ENCODE results near the gene CYP19A1. TPM values are rescaled to one million over a fixed set of nuclear protein-coding genes. Genes with fewer than 3 reads are reported as not detected.

The CYP19A1 gene
- total RNA-seq, 1 experiment from 2014 or later: not detected

DNA sequence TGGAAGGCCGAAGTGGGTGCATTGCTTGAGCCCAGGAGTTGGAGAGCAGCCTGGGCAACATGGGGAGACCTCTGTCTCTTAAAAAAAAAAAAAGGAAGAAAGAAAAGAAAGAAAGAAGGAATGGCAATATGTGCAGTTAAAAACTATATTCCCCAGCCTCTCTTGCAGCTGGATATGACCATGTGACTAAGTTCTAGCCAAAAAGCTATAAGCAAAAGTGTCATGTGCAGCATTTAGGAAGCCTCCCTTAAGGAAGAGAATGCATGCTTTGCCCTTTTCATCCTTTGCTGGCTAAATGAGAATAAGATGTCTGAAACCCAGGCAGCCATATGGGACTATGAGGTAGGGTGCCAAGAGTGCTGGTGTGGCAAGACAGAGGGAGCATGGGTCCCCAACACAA lies 21.8 kb downstream of the CYP19A1 start:
- ATAC-seq (no peak), DNase-seq (ENCODE audit: low read depth, low spot score) (no peak)
- H3K27ac ChIP-seq (ENCODE audit: low read depth, low read length): no peak overlapping the region
- CTCF ChIA-PET: no interaction called here
- no peaks in the 10 kb centered on the region for H3K9me3 ChIP-seq (ENCODE audit: control insufficient read depth in 1 of 2, insufficient read depth in 1 of 2, low read depth in 1 of 2, low read length in 2 of 2)
- POLR2A ChIA-PET: no interaction called here
- no TSS peak for BruUV-seq (replicated peaks)
- no peak overlapping the region for H3K4me2 ChIP-seq (ENCODE audit: low read length)
- H3K9me2 ChIP-seq (ENCODE audit: insufficient read depth): no peaks in the 10 kb centered on the region
- no peak overlapping the region for H3K4me3 ChIP-seq (replicated peaks in 1 of 2; ENCODE audit: low read depth in 1 of 2, low read length in 2 of 2)
- no peaks in the 10 kb centered on the region for H4K20me1 ChIP-seq (ENCODE audit: insufficient read depth)
- H3K79me2 ChIP-seq (ENCODE audit: insufficient read depth, low read length): no peaks in the 10 kb centered on the region
- no peak overlapping the region for H3K9ac ChIP-seq (ENCODE audit: low read length)
- no peaks in the 10 kb centered on the region for H3K27me3 ChIP-seq (ENCODE audit: insufficient read depth, low read length)
- no peak overlapping the region for H2AFZ ChIP-seq (ENCODE audit: low read depth, low read length, poor library complexity, severe bottlenecking)
- TF ChIP-seq YY1 (IDR thresholded peaks at IDR 0.05; ENCODE audit: extremely low read depth, insufficient replicate concordance, low read depth, low read length) (no peak), CEBPB (IDR thresholded peaks at IDR 0.05; ENCODE audit: low read depth) (no peak), SP1 (IDR thresholded peaks at IDR 0.05; ENCODE audit: low read depth) (no peak), EZH2 (IDR thresholded peaks at IDR 0.05) (no peak), CBX3 (IDR thresholded peaks at IDR 0.05; ENCODE audit: low read depth) (no peak)
- TF ChIP-seq, protein P1, sequence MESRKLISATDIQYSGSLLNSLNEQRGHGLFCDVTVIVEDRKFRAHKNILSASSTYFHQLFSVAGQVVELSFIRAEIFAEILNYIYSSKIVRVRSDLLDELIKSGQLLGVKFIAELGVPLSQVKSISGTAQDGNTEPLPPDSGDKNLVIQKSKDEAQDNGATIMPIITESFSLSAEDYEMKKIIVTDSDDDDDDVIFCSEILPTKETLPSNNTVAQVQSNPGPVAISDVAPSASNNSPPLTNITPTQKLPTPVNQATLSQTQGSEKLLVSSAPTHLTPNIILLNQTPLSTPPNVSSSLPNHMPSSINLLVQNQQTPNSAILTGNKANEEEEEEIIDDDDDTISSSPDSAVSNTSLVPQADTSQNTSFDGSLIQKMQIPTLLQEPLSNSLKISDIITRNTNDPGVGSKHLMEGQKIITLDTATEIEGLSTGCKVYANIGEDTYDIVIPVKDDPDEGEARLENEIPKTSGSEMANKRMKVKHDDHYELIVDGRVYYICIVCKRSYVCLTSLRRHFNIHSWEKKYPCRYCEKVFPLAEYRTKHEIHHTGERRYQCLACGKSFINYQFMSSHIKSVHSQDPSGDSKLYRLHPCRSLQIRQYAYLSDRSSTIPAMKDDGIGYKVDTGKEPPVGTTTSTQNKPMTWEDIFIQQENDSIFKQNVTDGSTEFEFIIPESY (IDR thresholded peaks at IDR 0.05; ENCODE audit: extremely low read depth, insufficient replicate concordance, low read length): no peak
- RAD21 ChIA-PET (ENCODE audit: low non-redundant PET in 1 of 2, low total read pairs in 2 of 2, uncharacterized antibody in 2 of 2, unreplicated experiment in 2 of 2): no interaction called here
- H3K4me1 ChIP-seq (ENCODE audit: control insufficient read depth in 1 of 2, insufficient read depth in 2 of 2, low read length in 2 of 2): peaks cover 7 to 11% of the 10 kb centered on the region in 2 experiments
- intact Hi-C loops (cut with micrococcal nuclease): no loop called here
- no peaks in the 10 kb centered on the region for H3K36me3 ChIP-seq (ENCODE audit: control insufficient read depth in 1 of 2, insufficient read depth in 2 of 2, low read length in 2 of 2)

DNA sequence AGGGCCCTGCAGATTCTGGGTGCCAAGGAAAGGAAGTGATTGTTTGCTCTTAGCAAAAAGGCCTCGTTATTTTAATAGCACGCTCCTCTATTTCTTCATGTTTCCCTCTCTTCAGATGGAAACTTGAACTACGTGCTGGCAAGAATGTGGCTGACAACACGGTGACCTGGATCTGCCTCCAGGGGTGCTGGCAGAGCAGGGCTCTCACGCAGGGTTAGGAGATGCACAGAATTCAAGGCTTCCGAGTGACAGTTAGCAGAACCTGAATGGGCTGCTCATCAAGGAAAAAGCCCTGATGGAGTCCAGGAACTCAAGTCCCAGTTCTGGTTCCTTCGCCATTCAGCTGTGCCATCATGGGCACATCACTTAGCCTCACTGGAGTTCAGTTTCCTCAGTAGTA lies 22.7 kb downstream of the CYP19A1 start:
- no peak for ATAC-seq

More for the DNA sequence above, 22.7 kb downstream of the CYP19A1 start:
- Histone ChIP-seq H3K4me2 (ENCODE audit: low read length) (no peak overlapping the region), H3K9me2 (ENCODE audit: insufficient read depth) (no peaks in the 10 kb centered on the region), H3K9ac (ENCODE audit: low read length) (no peak overlapping the region), H3K79me2 (ENCODE audit: insufficient read depth, low read length) (no peaks in the 10 kb centered on the region), H3K27ac (ENCODE audit: low read depth, low read length) (no peak overlapping the region), H3K4me1 (ENCODE audit: control insufficient read depth in 1 of 2, insufficient read depth in 2 of 2, low read length in 2 of 2) (peaks cover 7 to 11% of the 10 kb centered on the region in 2 experiments), H3K4me3 (replicated peaks in 1 of 2; ENCODE audit: low read depth in 1 of 2, low read length in 2 of 2) (no peak overlapping the region), H3K9me3 (ENCODE audit: control insufficient read depth in 1 of 2, insufficient read depth in 1 of 2, low read depth in 1 of 2, low read length in 2 of 2) (no peaks in the 10 kb centered on the region), H3K27me3 (ENCODE audit: insufficient read depth, low read length) (no peaks in the 10 kb centered on the region), H3K36me3 (ENCODE audit: control insufficient read depth in 1 of 2, insufficient read depth in 2 of 2, low read length in 2 of 2) (no peaks in the 10 kb centered on the region), H2AFZ (ENCODE audit: low read depth, low read length, poor library complexity, severe bottlenecking) (no peak overlapping the region), H4K20me1 (ENCODE audit: insufficient read depth) (no peaks in the 10 kb centered on the region)
- no TSS peak for BruUV-seq (replicated peaks)
- ChIA-PET CTCF (no interaction called here), RAD21 (ENCODE audit: low non-redundant PET in 1 of 2, low total read pairs in 2 of 2, uncharacterized antibody in 2 of 2, unreplicated experiment in 2 of 2) (no interaction called here), POLR2A (no interaction called here)
- intact Hi-C loops (cut with micrococcal nuclease): no loop called here
- no peak for DNase-seq (ENCODE audit: low read depth, low spot score)
- TF ChIP-seq, protein P2, sequence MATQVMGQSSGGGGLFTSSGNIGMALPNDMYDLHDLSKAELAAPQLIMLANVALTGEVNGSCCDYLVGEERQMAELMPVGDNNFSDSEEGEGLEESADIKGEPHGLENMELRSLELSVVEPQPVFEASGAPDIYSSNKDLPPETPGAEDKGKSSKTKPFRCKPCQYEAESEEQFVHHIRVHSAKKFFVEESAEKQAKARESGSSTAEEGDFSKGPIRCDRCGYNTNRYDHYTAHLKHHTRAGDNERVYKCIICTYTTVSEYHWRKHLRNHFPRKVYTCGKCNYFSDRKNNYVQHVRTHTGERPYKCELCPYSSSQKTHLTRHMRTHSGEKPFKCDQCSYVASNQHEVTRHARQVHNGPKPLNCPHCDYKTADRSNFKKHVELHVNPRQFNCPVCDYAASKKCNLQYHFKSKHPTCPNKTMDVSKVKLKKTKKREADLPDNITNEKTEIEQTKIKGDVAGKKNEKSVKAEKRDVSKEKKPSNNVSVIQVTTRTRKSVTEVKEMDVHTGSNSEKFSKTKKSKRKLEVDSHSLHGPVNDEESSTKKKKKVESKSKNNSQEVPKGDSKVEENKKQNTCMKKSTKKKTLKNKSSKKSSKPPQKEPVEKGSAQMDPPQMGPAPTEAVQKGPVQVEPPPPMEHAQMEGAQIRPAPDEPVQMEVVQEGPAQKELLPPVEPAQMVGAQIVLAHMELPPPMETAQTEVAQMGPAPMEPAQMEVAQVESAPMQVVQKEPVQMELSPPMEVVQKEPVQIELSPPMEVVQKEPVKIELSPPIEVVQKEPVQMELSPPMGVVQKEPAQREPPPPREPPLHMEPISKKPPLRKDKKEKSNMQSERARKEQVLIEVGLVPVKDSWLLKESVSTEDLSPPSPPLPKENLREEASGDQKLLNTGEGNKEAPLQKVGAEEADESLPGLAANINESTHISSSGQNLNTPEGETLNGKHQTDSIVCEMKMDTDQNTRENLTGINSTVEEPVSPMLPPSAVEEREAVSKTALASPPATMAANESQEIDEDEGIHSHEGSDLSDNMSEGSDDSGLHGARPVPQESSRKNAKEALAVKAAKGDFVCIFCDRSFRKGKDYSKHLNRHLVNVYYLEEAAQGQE (IDR thresholded peaks at IDR 0.05; ENCODE audit: low read depth): no peak
- TF ChIP-seq CBX3 (IDR thresholded peaks at IDR 0.05; ENCODE audit: low read depth) (no peak), CEBPB (IDR thresholded peaks at IDR 0.05; ENCODE audit: low read depth) (no peak), RAD21 (IDR thresholded peaks at IDR 0.05; ENCODE audit: low read depth) (no peak), JUND (IDR thresholded peaks at IDR 0.05) (no peak)
